Stimulated activated memory B cell treated with anti-CD40 and anti-IgM and Interleukin-4, amounts not matched to agents 10 μg/mL and 1 μg/mL and 100 μg/mL, for 72 hours (primary cell): Measurements from ENCODE around the gene MAP3K5.

Experiments used
- ATAC-seq: fragments of 150-1000 bp; cut with Tn5 transposase; 2 replicates; pipeline ENCODE4 v1.10.0; 2021
- H3K27ac Mint-ChIP-seq: one replicate; pipeline ENCODE4 v1.8.0; 2022; ENCODE audit warnings: mild to moderate bottlenecking, mixed read lengths
- H3K27me3 Mint-ChIP-seq: one replicate; pipeline ENCODE4 v1.8.0; 2022; ENCODE audit warnings: mixed read lengths
- H3K36me3 Mint-ChIP-seq: one replicate; pipeline ENCODE4 v1.8.0; 2022; ENCODE audit warnings: mixed read lengths
- H3K4me1 Mint-ChIP-seq: one replicate; pipeline ENCODE4 v1.8.0; 2022; ENCODE audit warnings: mixed read lengths
- H3K4me3 Mint-ChIP-seq: one replicate; pipeline ENCODE4 v1.8.0; 2022; ENCODE audit warnings: mild to moderate bottlenecking, moderate library complexity, mixed read lengths
- H3K9me3 Mint-ChIP-seq: one replicate; pipeline ENCODE4 v1.8.0; 2022; ENCODE audit warnings: mixed read lengths

MAP3K5 gene

GRCh38 chr6:136635615-136636014, 156.7 kb downstream of the MAP3K5 start:
- Mint-ChIP-seq H3K4me1 (no peaks in the 10 kb centered on the region), H3K27me3 (no peaks in the 10 kb centered on the region), H3K36me3 (peaks cover 38% of the 10 kb centered on the region), H3K4me3 (no peak overlapping the region), H3K27ac (no peak overlapping the region), H3K9me3 (no peaks in the 10 kb centered on the region)
- ATAC-seq: no peak

- H3K36me3 Mint-ChIP-seq: peaks cover 52% of the 10 kb centered on the region
Observed at GRCh38 chr6:136633355-136633754, 158.9 kb downstream of the MAP3K5 start.

GRCh38 chr6:136628996-136629395, 163.3 kb downstream of the MAP3K5 start:
- Mint-ChIP-seq H3K4me1 (no peaks in the 10 kb centered on the region), H3K36me3 (peaks cover 62% of the 10 kb centered on the region), H3K9me3 (no peaks in the 10 kb centered on the region), H3K27me3 (no peaks in the 10 kb centered on the region), H3K4me3 (no peak overlapping the region), H3K27ac (no peak overlapping the region)
- ATAC-seq: no peak

More at GRCh38 chr6:136633355-136633754, 158.9 kb downstream of the MAP3K5 start:
- Mint-ChIP-seq H3K27ac (no peak overlapping the region), H3K9me3 (no peaks in the 10 kb centered on the region), H3K4me3 (no peak overlapping the region), H3K4me1 (no peaks in the 10 kb centered on the region), H3K27me3 (no peaks in the 10 kb centered on the region)
- ATAC-seq: no peak

- peaks cover 71% of the 10 kb centered on the region for H3K36me3 Mint-ChIP-seq
- no peak for ATAC-seq
Observed at GRCh38 chr6:136627191-136627590, 165.1 kb downstream of the MAP3K5 start.

GRCh38 chr6:136625293-136625692, 167.0 kb downstream of the MAP3K5 start:
- Mint-ChIP-seq H3K4me3 (no peak overlapping the region), H3K27ac (no peak overlapping the region), H3K36me3 (peaks cover 68% of the 10 kb centered on the region), H3K9me3 (no peaks in the 10 kb centered on the region), H3K4me1 (no peaks in the 10 kb centered on the region), H3K27me3 (no peaks in the 10 kb centered on the region)
- ATAC-seq: no peak

More at GRCh38 chr6:136627191-136627590, 165.1 kb downstream of the MAP3K5 start:
- no peaks in the 10 kb centered on the region for H3K27me3 Mint-ChIP-seq
- no peak overlapping the region for H3K4me3 Mint-ChIP-seq
- no peak overlapping the region for H3K27ac Mint-ChIP-seq
- H3K9me3 Mint-ChIP-seq: no peaks in the 10 kb centered on the region
- H3K4me1 Mint-ChIP-seq: no peaks in the 10 kb centered on the region

- no peak for ATAC-seq
- no peak overlapping the region for H3K4me3 Mint-ChIP-seq
- no peaks in the 10 kb centered on the region for H3K4me1 Mint-ChIP-seq
- H3K27me3 Mint-ChIP-seq: no peaks in the 10 kb centered on the region
- H3K36me3 Mint-ChIP-seq: peaks cover 69% of the 10 kb centered on the region
- no peaks in the 10 kb centered on the region for H3K9me3 Mint-ChIP-seq
- no peak overlapping the region for H3K27ac Mint-ChIP-seq
Observed at GRCh38 chr6:136624347-136624746, 167.9 kb downstream of the MAP3K5 start.

- Mint-ChIP-seq H3K4me1 (no peaks in the 10 kb centered on the region), H3K36me3 (peaks cover 68% of the 10 kb centered on the region), H3K4me3 (no peak overlapping the region), H3K27me3 (no peaks in the 10 kb centered on the region), H3K9me3 (no peaks in the 10 kb centered on the region), H3K27ac (no peak overlapping the region)
- no peak for ATAC-seq
Observed at GRCh38 chr6:136618086-136618485, 174.2 kb downstream of the MAP3K5 start.

GRCh38 chr6:136616527-136616926, 175.8 kb downstream of the MAP3K5 start:
- Mint-ChIP-seq H3K27me3 (no peaks in the 10 kb centered on the region), H3K27ac (no peak overlapping the region), H3K36me3 (peaks cover 66% of the 10 kb centered on the region), H3K4me3 (no peak overlapping the region), H3K9me3 (no peaks in the 10 kb centered on the region), H3K4me1 (no peaks in the 10 kb centered on the region)
- no peak for ATAC-seq

- no peak for ATAC-seq
- Mint-ChIP-seq H3K4me3 (no peak overlapping the region), H3K4me1 (peaks cover 6% of the 10 kb centered on the region), H3K27me3 (no peaks in the 10 kb centered on the region), H3K36me3 (peaks cover 59% of the 10 kb centered on the region), H3K9me3 (no peaks in the 10 kb centered on the region), H3K27ac (no peak overlapping the region)
Observed at GRCh38 chr6:136614994-136615393, 177.3 kb downstream of the MAP3K5 start.

- Mint-ChIP-seq H3K27me3 (no peaks in the 10 kb centered on the region), H3K27ac (no peak overlapping the region), H3K4me1 (peaks cover 7% of the 10 kb centered on the region), H3K36me3 (peaks cover 56% of the 10 kb centered on the region), H3K4me3 (no peak overlapping the region), H3K9me3 (no peaks in the 10 kb centered on the region)
- ATAC-seq: no peak
Observed at GRCh38 chr6:136614350-136614749, 177.9 kb downstream of the MAP3K5 start.

- peaks cover 7% of the 10 kb centered on the region for H3K4me1 Mint-ChIP-seq
- H3K9me3 Mint-ChIP-seq: no peaks in the 10 kb centered on the region
- peaks cover 49% of the 10 kb centered on the region for H3K36me3 Mint-ChIP-seq
- no peaks in the 10 kb centered on the region for H3K27me3 Mint-ChIP-seq
- H3K4me3 Mint-ChIP-seq: no peak overlapping the region
- no peak for ATAC-seq
- H3K27ac Mint-ChIP-seq: no peak overlapping the region
Observed at GRCh38 chr6:136613477-136613876, 178.8 kb downstream of the MAP3K5 start.

GRCh38 chr6:136612666-136613389, 179.4 kb downstream of the MAP3K5 start:
- no peaks in the 10 kb centered on the region for H3K27me3 Mint-ChIP-seq
- H3K36me3 Mint-ChIP-seq: peaks cover 51% of the 10 kb centered on the region
- no peak for ATAC-seq
- H3K4me1 Mint-ChIP-seq: peaks cover 14% of the 10 kb centered on the region
- H3K9me3 Mint-ChIP-seq: no peaks in the 10 kb centered on the region
- H3K27ac Mint-ChIP-seq: no peak overlapping the region
- no peak overlapping the region for H3K4me3 Mint-ChIP-seq

- ATAC-seq: no peak
- Mint-ChIP-seq H3K4me1 (peaks cover 14% of the 10 kb centered on the region), H3K9me3 (no peaks in the 10 kb centered on the region), H3K36me3 (peaks cover 52% of the 10 kb centered on the region), H3K27me3 (no peaks in the 10 kb centered on the region), H3K27ac (no peak overlapping the region), H3K4me3 (no peak overlapping the region)
Observed at GRCh38 chr6:136611746-136612145, 180.5 kb downstream of the MAP3K5 start.

GRCh38 chr6:136611133-136611532, 181.1 kb downstream of the MAP3K5 start:
- ATAC-seq: no peak
- no peak overlapping the region for H3K27ac Mint-ChIP-seq

GRCh38 chr6:136609873-136610706, 182.2 kb downstream of the MAP3K5 start:
- Mint-ChIP-seq H3K9me3 (no peaks in the 10 kb centered on the region), H3K4me3 (no peak overlapping the region)

More at GRCh38 chr6:136611133-136611532, 181.1 kb downstream of the MAP3K5 start:
- Mint-ChIP-seq H3K4me1 (peaks cover 14% of the 10 kb centered on the region), H3K36me3 (peaks cover 52% of the 10 kb centered on the region), H3K9me3 (no peaks in the 10 kb centered on the region), H3K4me3 (no peak overlapping the region), H3K27me3 (no peaks in the 10 kb centered on the region)

GRCh38 chr6:136608991-136609390, 183.3 kb downstream of the MAP3K5 start:
- no peaks in the 10 kb centered on the region for H3K27me3 Mint-ChIP-seq
- H3K9me3 Mint-ChIP-seq: no peaks in the 10 kb centered on the region
- H3K4me3 Mint-ChIP-seq: no peak overlapping the region
- peaks cover 14% of the 10 kb centered on the region for H3K4me1 Mint-ChIP-seq
- peaks cover 57% of the 10 kb centered on the region for H3K36me3 Mint-ChIP-seq
- no peak overlapping the region for H3K27ac Mint-ChIP-seq
- no peak for ATAC-seq

More at GRCh38 chr6:136609873-136610706, 182.2 kb downstream of the MAP3K5 start:
- peaks cover 61% of the 10 kb centered on the region for H3K36me3 Mint-ChIP-seq
- H3K4me1 Mint-ChIP-seq: peaks cover 14% of the 10 kb centered on the region
- H3K27me3 Mint-ChIP-seq: no peaks in the 10 kb centered on the region
- no peak for ATAC-seq
- peak overlapping the region; percentile 53 for H3K27ac Mint-ChIP-seq
